Loucy (cell line): ENCODE data around the gene SERINC1.

Source experiments
- CTCF ChIP-seq: fragments of 200-600 bp; sonication (generic); conservative IDR thresholded peaks from 2 replicates; pipeline ENCODE4 v1.5.1; 2014; ENCODE audit warnings: mild to moderate bottlenecking, antibody characterized with exemption, low read length
- EZH2phosphoT487 ChIP-seq: fragments of 200-600 bp; IDR thresholded peaks from 2 replicates; pipeline ENCODE4 v1.6.1; 2018; ENCODE audit warnings: antibody characterized with exemption, mild to moderate bottlenecking, moderate library complexity, borderline replicate concordance

- TF ChIP-seq CTCF = no peak
- TF ChIP-seq EZH2phosphoT487 = no peak
Observed at GRCh38 chr6:122404444-122404843, 67.2 kb downstream of the SERINC1 start.
